ENCODE results near the gene ARL3. TPM values are rescaled to one million over a fixed set of nuclear protein-coding genes. Genes with fewer than 3 reads are reported as not detected.
"Not testable (repeated sequence)": the region's sequence is repeated elsewhere in the genome, so short reads cannot be mapped to it uniquely, and the experiment has no call there.

ARL3 gene
- 7.8 and 9.7 TPM in 2 replicates for total RNA-seq

GRCh38 chr10:102713814-102714620, at the start of gene ARL3:
ARL3 (minus strand) TSS chr10:102714397; CDS start chr10:102714275, 122 bp downstream.
- DNase-seq (ENCODE audit: low read depth) = peak; percentile 92

DNA sequence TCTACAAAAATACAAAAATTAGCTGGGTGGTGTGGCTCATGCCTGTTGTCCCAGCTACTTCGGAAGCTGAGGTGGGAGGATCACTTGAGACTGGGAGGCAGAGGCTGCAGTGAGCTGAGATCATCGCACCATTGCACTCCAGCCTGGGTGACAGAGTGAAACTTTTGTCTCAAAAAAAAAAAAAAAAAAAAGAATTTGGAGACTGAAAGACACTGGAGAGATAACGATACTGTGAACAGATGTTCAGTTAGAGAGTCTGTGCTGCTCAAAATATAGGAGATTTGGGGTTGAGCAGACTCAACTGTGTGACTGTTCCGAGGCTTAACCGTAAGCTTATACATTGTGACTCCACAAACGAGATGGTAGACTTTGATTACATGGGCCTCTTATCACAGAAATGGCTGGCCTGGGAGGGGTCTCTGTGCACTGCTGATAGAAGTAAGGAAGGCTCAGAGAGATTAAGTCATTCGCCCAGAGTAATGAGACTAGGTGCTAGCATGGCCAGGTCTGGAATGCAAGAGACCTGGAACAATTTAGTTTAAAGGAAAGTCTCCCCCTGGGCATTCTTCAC, 48.9 kb upstream of the ARL3 start:
- DNase-seq (ENCODE audit: low read depth) = no peak

GRCh38 chr10:102762401-102763015, 48.3 kb upstream of the ARL3 start:
- DNase-seq (ENCODE audit: low read depth) = no peak

DNA sequence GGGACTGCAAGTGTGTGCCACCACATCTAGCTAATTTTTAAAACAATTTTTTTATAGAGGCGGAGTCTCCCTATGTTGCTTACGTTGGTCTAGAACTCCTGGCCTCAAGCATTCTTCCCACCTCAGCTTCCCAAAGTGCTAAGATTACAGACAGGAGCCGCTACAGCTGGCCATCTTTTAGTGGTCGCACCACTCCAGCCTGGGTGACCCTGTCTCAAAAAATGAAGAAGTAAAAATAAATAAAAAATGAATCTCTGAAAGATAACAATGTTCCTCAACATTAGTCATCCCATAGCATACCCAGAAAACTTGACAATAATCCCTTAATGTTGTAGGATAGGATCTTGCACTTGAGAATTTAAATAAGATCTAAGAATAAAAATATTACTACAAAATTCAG, 47.8 kb upstream of the ARL3 start:
- DNase-seq (ENCODE audit: low read depth) = no peak

DNA sequence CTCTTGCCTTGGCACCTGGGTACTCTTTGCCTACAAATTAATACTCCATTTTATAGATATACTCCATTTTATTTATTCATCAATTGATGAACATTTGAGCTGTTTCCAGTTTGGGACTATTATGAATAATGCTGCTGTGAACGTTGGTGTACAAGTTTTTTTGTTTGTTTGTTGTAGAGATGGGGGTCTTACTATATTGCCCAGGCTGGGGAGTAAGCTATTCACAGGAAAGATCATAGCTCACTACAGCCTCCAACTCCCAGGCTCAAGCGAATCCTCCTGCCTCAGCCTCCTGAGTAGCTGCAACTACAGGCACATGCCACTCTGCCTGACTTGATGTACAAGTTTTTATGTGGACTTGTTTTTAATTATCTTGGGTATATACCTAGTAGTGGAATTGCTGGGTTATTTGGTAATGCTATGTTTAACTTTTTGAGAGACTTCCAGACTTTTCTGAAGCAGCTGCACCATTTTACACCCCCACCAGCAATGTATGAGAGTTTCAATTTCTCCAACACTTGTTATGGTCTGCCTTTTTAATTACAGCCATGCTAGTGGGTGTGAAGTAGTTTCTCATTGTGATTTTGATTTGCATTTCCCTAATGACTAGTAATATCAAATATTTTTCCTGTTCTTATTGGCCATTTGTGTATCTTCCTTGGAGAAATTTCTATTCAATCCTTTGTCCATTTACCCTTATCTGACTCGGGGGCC, 45.5 kb upstream of the ARL3 start:
- DNase-seq (ENCODE audit: low read depth) = no peak

DNA sequence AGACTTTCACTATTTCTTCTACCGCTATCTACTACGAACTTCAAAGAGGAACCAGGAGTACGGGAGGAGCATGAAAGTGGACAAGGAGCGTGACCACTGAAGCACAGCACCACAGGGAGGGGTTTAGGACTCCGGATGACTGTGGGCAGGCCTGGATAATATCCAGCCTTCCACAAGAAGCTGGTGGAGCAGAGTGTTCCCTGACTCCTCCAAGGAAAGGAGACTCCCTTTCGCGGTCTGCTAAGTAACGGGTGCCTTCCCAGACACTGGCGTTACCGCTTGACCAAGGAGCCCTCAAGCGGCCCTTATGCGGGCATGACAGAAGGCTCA, 44.7 kb upstream of the ARL3 start:
- peak; percentile 56 for DNase-seq (ENCODE audit: low read depth)

GRCh38 chr10:102758240-102758932, 44.2 kb upstream of the ARL3 start:
- peak; percentile 49 for DNase-seq (ENCODE audit: low read depth)

DNA sequence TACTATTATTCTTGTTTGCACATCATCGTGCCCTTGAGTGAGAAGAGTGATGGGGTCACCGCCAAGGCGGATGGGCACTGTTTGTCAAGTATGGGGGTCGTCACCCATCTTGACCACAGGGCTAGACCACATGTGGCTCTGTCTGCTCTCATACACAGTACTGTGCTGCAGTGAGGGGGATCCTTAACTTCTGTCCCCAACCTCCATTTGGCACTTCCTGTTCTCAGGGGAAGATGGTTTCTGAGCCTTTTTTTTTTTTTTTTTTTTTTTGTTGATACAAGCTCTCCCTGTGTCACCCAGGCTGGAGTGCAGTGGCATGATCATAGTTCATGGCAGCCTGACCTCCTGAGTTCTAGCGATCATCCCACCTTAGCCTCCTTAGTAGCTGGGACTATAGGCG, 43.1 kb upstream of the ARL3 start:
- no peak for DNase-seq (ENCODE audit: low read depth)

GRCh38 chr10:102753718-102754117, 39.5 kb upstream of the ARL3 start:
- no peak for DNase-seq (ENCODE audit: low read depth)

- DNase-seq (ENCODE audit: low read depth) = peak; percentile 75
Measured at GRCh38 chr10:102752934-102753664, 38.9 kb upstream of the ARL3 start.

DNA sequence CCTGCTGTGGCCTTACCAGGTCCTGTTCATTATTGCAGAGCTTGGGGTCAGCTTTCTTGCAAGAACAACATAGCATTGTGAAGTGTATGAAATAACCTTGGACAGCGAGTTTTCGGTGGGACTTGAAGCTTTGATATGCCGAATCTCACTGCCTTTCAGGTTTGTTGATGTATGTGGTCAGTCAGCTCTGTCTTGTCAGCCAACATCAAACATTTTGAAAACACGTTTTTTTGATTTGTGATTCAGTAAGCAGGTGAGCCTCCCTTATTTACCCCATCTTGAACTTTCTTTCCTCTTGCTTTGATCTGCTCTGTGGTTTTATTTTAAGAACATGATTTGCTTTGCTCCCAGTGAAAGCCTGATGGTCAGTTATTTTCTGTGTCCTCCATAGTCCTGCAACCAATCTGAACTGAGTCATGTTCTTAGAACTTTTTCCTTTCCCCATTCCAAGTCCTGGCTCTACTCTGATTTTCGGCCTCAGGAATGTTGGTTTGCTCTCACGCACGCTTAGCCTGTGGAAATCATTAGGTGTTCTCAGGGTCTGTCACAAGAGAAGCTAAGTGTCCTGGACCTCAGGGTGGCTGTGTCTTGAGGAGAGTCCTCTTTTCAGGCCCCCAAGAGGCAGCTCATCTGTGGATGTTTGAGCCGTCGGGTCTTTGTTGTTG, 38.2 kb upstream of the ARL3 start:
- peak; percentile 57 for DNase-seq (ENCODE audit: low read depth)

DNA sequence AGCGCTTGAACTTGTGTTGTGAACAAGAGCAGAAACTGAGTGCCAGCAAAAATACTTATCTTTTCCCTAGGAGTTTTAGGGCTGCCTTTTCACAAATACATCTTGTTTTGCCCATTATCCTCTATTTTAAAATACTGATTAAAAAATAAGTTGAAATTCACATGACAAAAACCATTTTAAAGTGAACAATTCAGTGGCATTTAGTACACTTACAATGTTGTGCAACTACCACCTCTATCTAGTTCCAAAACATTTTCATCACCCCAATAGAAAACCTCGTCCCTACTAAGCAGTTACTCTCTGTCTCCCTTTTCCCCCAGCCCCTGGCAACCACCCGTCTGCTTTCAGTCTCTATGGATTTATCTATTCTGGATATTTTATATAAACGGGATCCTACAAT, 31.0 kb upstream of the ARL3 start:
- DNase-seq (ENCODE audit: low read depth) = no peak

- peak; percentile 44 for DNase-seq (ENCODE audit: low read depth)
Measured at GRCh38 chr10:102744374-102745051, 30.3 kb upstream of the ARL3 start.

DNA sequence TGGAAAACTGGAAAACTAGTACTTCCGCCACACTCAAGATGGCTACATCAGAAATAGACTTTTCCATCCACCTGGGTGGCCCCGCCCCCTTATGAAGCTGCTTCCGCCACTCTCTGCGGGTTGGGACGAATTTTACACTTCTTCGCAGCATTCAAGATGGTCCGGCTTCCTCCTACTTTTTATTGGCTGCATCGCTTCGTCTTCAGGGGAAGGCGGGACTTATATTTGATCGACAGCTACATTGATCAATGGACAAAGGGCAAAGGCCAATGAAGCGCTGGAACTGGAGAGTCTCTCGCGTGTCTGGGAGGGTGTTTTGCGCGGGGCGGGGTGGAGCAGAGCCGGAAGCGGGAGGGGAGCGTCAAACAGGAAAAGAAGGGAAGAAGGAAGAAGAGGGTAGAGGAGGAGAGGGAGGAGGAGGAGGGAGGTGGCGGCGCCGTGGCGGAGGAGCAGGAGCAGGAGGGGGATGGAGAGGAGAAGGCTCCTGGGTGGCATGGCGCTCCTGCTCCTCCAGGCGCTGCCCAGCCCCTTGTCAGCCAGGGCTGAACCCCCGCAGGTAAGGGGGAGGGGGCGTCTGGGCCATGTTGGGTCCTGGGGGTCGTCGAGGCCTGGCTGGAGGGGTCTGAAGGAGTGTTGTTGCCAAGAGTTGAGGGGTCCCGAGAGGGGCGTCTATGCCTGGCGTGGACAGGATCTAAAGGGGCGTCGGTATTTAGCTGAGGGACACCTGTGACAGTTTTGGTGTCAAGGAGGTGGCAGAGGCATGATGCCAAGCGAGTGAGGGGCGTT, 29.6 kb upstream of the ARL3 start, which contains the start of gene WBP1L:
TSS of gene WBP1L (plus strand) at position 361 of the 786 bp plus-strand sequence. CDS start at position 467, 106 bp downstream.
- DNase-seq (ENCODE audit: low read depth) = peak; percentile 99

DNA sequence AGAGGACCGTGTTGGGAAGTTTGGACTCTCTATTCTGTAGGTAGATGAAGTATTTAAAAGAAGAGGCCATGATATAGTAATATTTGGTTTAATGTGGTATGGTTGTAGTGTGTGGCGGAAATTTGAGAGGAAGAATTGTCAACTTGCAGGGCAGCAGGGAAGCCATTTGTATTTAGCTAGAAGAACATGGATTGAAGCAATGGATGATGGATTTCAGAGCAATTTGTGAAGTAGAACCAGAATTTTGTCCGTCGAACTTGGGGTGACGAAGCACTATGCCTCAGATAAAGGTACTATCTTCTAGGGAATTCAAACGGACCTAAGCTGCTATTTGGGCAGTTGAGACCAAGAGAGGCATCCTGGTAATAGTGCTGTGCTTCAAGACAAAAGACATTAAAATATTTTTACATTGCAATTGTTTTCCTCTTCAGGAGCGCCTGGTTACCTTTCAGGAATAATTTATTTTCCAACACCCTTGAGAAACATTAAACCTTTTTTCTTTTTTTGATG, 28.9 kb upstream of the ARL3 start:
- DNase-seq (ENCODE audit: low read depth) = no peak

DNA sequence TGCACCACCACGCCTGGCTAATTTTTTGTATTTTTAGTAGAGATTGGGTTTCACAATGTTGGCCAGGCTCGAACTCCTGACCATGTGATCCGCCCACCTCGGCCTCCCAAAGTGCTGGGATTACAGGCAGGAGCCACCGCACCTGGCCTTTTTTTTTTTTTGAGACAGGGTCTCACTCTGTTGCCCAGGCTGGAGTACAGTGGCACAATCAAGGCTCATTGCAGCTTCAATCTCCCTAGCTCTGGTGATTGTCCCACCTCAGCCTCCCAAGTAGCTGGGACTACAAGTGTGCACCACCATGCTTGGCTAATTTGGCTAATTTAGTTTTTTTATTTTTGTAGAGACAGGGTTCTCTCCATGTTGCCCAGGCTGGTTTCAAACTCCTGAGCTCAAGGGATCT, 28.1 kb upstream of the ARL3 start:
- DNase-seq (ENCODE audit: low read depth) = not testable (repeated sequence)

DNA sequence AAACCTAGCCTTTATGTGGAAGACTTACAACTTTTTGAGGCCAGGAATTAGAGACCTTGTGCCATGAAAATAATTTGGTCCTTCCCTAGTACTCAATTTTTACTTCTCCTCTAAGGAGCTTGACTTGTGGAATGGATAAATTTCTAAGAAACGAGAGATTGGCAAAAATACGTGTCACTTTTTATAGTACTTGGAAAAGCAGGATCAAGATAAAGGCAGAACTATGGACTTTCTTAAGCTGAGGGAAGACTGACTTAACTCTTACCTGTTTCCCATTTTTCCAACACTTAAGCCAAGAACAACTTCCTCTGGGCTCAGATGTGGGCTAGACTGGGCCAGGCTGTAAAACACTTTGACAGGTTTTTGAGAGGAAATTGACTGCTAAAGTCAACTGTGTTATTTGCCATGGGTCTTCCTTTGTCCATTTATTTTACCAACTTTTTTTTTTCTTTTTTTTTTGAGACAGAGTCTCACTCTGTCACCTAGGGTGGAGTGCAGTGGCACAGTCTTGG, 27.6 kb upstream of the ARL3 start:
- no peak for DNase-seq (ENCODE audit: low read depth)

DNA sequence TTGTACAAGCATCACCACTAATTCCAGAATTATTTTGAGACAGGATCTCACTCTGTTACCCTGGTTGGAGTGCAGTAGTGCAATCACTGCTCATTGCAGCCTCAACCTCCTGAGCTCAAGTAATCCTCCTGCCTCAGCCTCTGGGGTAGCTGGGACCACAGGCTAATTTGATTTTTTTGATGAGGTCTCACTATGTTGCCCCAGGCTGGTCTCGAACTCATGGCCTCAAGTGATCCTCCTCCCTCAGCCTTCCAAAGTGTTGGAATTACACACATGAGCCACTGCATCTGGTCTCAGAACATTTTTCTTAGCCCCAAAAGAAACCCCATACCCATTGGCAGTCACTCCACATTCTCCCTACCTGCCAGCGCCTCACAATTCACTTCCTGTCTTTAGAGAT, 26.0 kb upstream of the ARL3 start:
- DNase-seq (ENCODE audit: low read depth) = no peak

GRCh38 chr10:102738692-102739121, 24.5 kb upstream of the ARL3 start:
- DNase-seq (ENCODE audit: low read depth) = no peak
